ENCODE measurements around the gene TBL3.

GRCh38 chr16:1944612-1945199 lies 27.1 kb upstream of the TBL3 start:
- no peak for TF ChIP-seq POLR2A (IDR thresholded peaks at IDR 0.05)
- no peak for TF ChIP-seq CTCF (IDR thresholded peaks at IDR 0.05)

Data from ovary (tissue), 3 donors.